ENCODE results near the gene ZNF559. TPM values are rescaled to one million over a fixed set of nuclear protein-coding genes. Genes with fewer than 3 reads are reported as not detected.
A peak's percentile ranks its signal among the peaks of the same experiment; 100 is the strongest.

Gene ZNF559
- total and polyA plus RNA-seq, 2 donors (not counting 1 experiment from before 2014, with no cell fraction given), result 23.9 to 49.3 TPM

- H3K9ac ChIP-seq (ENCODE audit: low read length), result no peak overlapping the region
- H3K36me3 ChIP-seq (replicated peaks in 1 of 2; ENCODE audit: control extremely low read depth in 1 of 2, control insufficient read depth in 1 of 2, extremely low read depth in 1 of 2, insufficient read depth in 2 of 2, low read length in 1 of 2), result no peaks in the 10 kb centered on the region
- H3K4me2 ChIP-seq (replicated peaks; ENCODE audit: low read depth, low read length, poor library complexity, severe bottlenecking), result no peak overlapping the region
- H3K27me3 Mint-ChIP-seq, result no peaks in the 10 kb centered on the region
- no peaks in the 10 kb centered on the region for H4K20me1 ChIP-seq (ENCODE audit: control insufficient read depth, insufficient read depth, low read length, poor library complexity, severe bottlenecking)
- H3K4me3 Mint-ChIP-seq, result no peak overlapping the region
- TF ChIP-seq EZH2 (IDR thresholded peaks at IDR 0.05; ENCODE audit: borderline replicate concordance, insufficient read depth, low read depth, low read length, poor library complexity, severe bottlenecking) (no peak), CTCF (IDR thresholded peaks at IDR 0.05) (no peak)
- no peaks in the 10 kb centered on the region for H3K79me2 ChIP-seq (ENCODE audit: control insufficient read depth, insufficient read depth, low read length)
- peaks cover 20% of the 10 kb centered on the region for H3K9me3 Mint-ChIP-seq (ENCODE audit: insufficient read depth)
- H3K4me1 ChIP-seq (ENCODE audit: control insufficient read depth in 2 of 2, insufficient read depth in 2 of 2, low read length in 2 of 2), result no peaks in the 10 kb centered on the region
- no peaks in the 10 kb centered on the region for H3K4me1 Mint-ChIP-seq
- intact Hi-C loops (cut with micrococcal nuclease), result no loop called here
- H3K9me3 ChIP-seq (ENCODE audit: control extremely low read depth in 1 of 3, control insufficient read depth in 2 of 3, insufficient read depth in 1 of 3, low read length in 2 of 3), result peaks cover 0 to 72% (median 58%) of the 10 kb centered on the region in 3 donors
- H2AFZ ChIP-seq (ENCODE audit: insufficient read depth, low read depth, low read length, poor library complexity, severe bottlenecking), result no peak overlapping the region
- DNase-seq (no peak), ATAC-seq (ENCODE audit: low read depth) (no peak)
- 96% methylated on average over 2 of the region's 2 CpGs for WGBS (ENCODE audit: insufficient coverage)
- no peak overlapping the region for H3K4me3 ChIP-seq (ENCODE audit: control extremely low read depth in 1 of 5, extremely low read depth in 1 of 5, insufficient read depth in 1 of 5, low read depth in 2 of 5, low read length in 4 of 5)
- POLR2A ChIA-PET, result no interaction called here
- H3K27me3 ChIP-seq (replicated peaks in 1 of 4; ENCODE audit: control extremely low read depth in 1 of 4, control insufficient read depth in 3 of 4, insufficient read depth in 4 of 4, low read length in 3 of 4), result no peaks in the 10 kb centered on the region
- H3K27ac ChIP-seq (ENCODE audit: low read length in 2 of 2), result no peak overlapping the region
- CTCF ChIA-PET, result no interaction called here
- no peak overlapping the region for H3K27ac Mint-ChIP-seq
These were observed 30.7 kb downstream of the ZNF559 start for GRCh38 chr19:9354651-9355050.

GRCh38 chr19:9362905-9363304, 38.9 kb downstream of the ZNF559 start, which contains the start of gene ZNF177:
ZNF177 (plus strand) TSS chr19:9363013; CDS start chr19:9378312, 15,299 bp downstream.
- H3K4me1 Mint-ChIP-seq, result peaks cover 6% of the 10 kb centered on the region
- ChIA-PET CTCF (no interaction called here), POLR2A (no interaction called here)
- H3K79me2 ChIP-seq (ENCODE audit: control insufficient read depth, insufficient read depth, low read length), result no peaks in the 10 kb centered on the region
- H3K9me3 Mint-ChIP-seq (ENCODE audit: insufficient read depth), result peaks cover 30% of the 10 kb centered on the region
- WGBS (ENCODE audit: insufficient coverage), result 11% methylated on average over 28 of the region's 28 CpGs
- H3K9ac ChIP-seq (ENCODE audit: low read length), result no peak within 1 kb of the TSS
- no peak for ATAC-seq (ENCODE audit: low read depth)
- no peak within 1 kb of the TSS for H2AFZ ChIP-seq (ENCODE audit: insufficient read depth, low read depth, low read length, poor library complexity, severe bottlenecking)
- H3K4me1 ChIP-seq (ENCODE audit: control insufficient read depth in 2 of 2, insufficient read depth in 2 of 2, low read length in 2 of 2), result peaks cover 0 to 8% of the 10 kb centered on the region in 2 donors
- no peak within 1 kb of the TSS for H3K27ac Mint-ChIP-seq
- H3K9me3 ChIP-seq (ENCODE audit: control extremely low read depth in 1 of 3, control insufficient read depth in 2 of 3, insufficient read depth in 1 of 3, low read length in 2 of 3), result peaks cover 0 to 67% (median 48%) of the 10 kb centered on the region in 3 donors
- intact Hi-C loops (cut with micrococcal nuclease), result no loop called here
- DNase-seq, result no peak
- H3K27me3 ChIP-seq (replicated peaks in 1 of 4; ENCODE audit: control extremely low read depth in 1 of 4, control insufficient read depth in 3 of 4, insufficient read depth in 4 of 4, low read length in 3 of 4), result peaks cover 0 to 11% (median 2%) of the 10 kb centered on the region in 4 experiments
- no peaks in the 10 kb centered on the region for H3K36me3 ChIP-seq (replicated peaks in 1 of 2; ENCODE audit: control extremely low read depth in 1 of 2, control insufficient read depth in 1 of 2, extremely low read depth in 1 of 2, insufficient read depth in 2 of 2, low read length in 1 of 2)
- H3K27me3 Mint-ChIP-seq, result peaks cover 14% of the 10 kb centered on the region
- no peaks in the 10 kb centered on the region for H4K20me1 ChIP-seq (ENCODE audit: control insufficient read depth, insufficient read depth, low read length, poor library complexity, severe bottlenecking)
- TF ChIP-seq CTCF (IDR thresholded peaks at IDR 0.05) (no peak), EZH2 (IDR thresholded peaks at IDR 0.05; ENCODE audit: borderline replicate concordance, insufficient read depth, low read depth, low read length, poor library complexity, severe bottlenecking) (no peak)
- no peak within 1 kb of the TSS for H3K4me3 Mint-ChIP-seq
- H3K27ac ChIP-seq (ENCODE audit: low read length in 2 of 2), result no peak within 1 kb of the TSS
- no peak within 1 kb of the TSS for H3K4me3 ChIP-seq (ENCODE audit: control extremely low read depth in 1 of 5, extremely low read depth in 1 of 5, insufficient read depth in 1 of 5, low read depth in 2 of 5, low read length in 4 of 5)
- peak within 1 kb of the TSS; percentile 24 for H3K4me2 ChIP-seq (replicated peaks; ENCODE audit: low read depth, low read length, poor library complexity, severe bottlenecking)

Data from B cell (primary cell).